ENCODE results near the gene TMEM201.

GRCh38 chr1:9590201-9590600, 1.5 kb downstream of the TMEM201 start:
- TF ChIP-seq EZH2 (IDR thresholded peaks at IDR 0.05) (no peak), POLR2AphosphoS5 (IDR thresholded peaks at IDR 0.05; ENCODE audit: borderline replicate concordance, low read depth, low read length) (no peak), FOXP2 (optimal IDR thresholded peaks at IDR 0.05; ENCODE audit: control extremely low read depth, extremely low read length, insufficient read depth) (no peak)

Data from SK-N-MC (cell line).